H1 (cell line): ENCODE data around the gene CWH43. TPM values are rescaled to one million over a fixed set of nuclear protein-coding genes. Genes with fewer than 3 reads are reported as not detected.

Source experiments
- CTCF ChIA-PET: fragments of 300-600 bp; sonication (Branson Sonifier 250); formaldehyde crosslinking; loops from one replicate; lab custom pipeline; 2021; ENCODE audit not compliant: partially characterized antibody; lab: Charles Lee
- POLR2A ChIA-PET: fragments of 300-600 bp; sonication (Branson Sonifier 250); formaldehyde crosslinking; loops from one replicate; lab custom pipeline; 2021; ENCODE audit warnings: inconsistent platforms; ENCODE audit not compliant: partially characterized antibody; lab: Charles Lee
- DNase-seq, 2 experiments: peaks; one replicate each; pipeline versions ENCODE4 v3.0.0 to v3.0.0-alpha.2; 2010 to 2022; ENCODE audit warnings: low spot score in 2 of 2, low read depth in 1 of 2, mixed read lengths in 1 of 2
- FAIRE-seq: peaks from 2 replicates; lab custom pipeline; 2011; peaks lifted over from hg19 to GRCh38; lab: Jason Lieb, UNC
- H2AFZ ChIP-seq: 2 replicates; pipeline ENCODE4 v1.8.1; 2012; ENCODE audit warnings: low read length, inconsistent platforms
- H2AK5ac ChIP-seq: 2 replicates; pipeline ENCODE4 v1.6.1; 2013; ENCODE audit warnings: low read depth, low read length
- H2BK120ac ChIP-seq: replicated peaks from 2 replicates; pipeline ENCODE3; 2013; ENCODE audit warnings: low read depth, low read length, inconsistent platforms
- H2BK12ac ChIP-seq: 2 replicates; pipeline ENCODE4 v1.6.1; 2013; ENCODE audit warnings: low read depth, low read length
- H2BK15ac ChIP-seq: 2 replicates; pipeline ENCODE4 v1.6.1; 2013; ENCODE audit warnings: low read length
- H2BK20ac ChIP-seq: 2 replicates; pipeline ENCODE4 v1.6.1; 2013; ENCODE audit warnings: low read length
- H2BK5ac ChIP-seq: 2 replicates; pipeline ENCODE4 v1.6.1; 2013; ENCODE audit warnings: low read depth, low read length
- H3K14ac ChIP-seq: 2 replicates; pipeline ENCODE4 v1.6.1; 2013; ENCODE audit warnings: inconsistent platforms; ENCODE audit not compliant: insufficient read length
- H3K18ac ChIP-seq: 2 replicates; pipeline ENCODE4 v1.6.1; 2013; ENCODE audit warnings: low read length; ENCODE audit errors: extremely low read depth
- H3K23ac ChIP-seq: 2 replicates; pipeline ENCODE4 v1.6.1; 2013; ENCODE audit warnings: inconsistent platforms; ENCODE audit not compliant: insufficient read length
- H3K23me2 ChIP-seq: 2 replicates; pipeline ENCODE4 v1.6.1; 2013; ENCODE audit warnings: low read depth, low read length
- H3K27ac ChIP-seq: 2 replicates; pipeline ENCODE4 v1.6.1; 2011; ENCODE audit warnings: low read depth, low read length, inconsistent platforms
- H3K27me3 ChIP-seq, 4 experiments: replicated peaks in 1 of 4; 1 replicate in 1 of 4; 2 replicates in 3 of 4; pipeline versions ENCODE4 v1.6.1 to v1.8.1; 2011 to 2013; ENCODE audit warnings: low read length in 3 of 4, mild to moderate bottlenecking in 3 of 4, inconsistent platforms in 2 of 4, mixed read lengths in 2 of 4, moderate library complexity in 1 of 4; ENCODE audit not compliant: control insufficient read depth in 3 of 4, insufficient read depth in 3 of 4; ENCODE audit errors: extremely low read depth in 1 of 4
- H3K36me3 ChIP-seq, 4 experiments: 2 replicates each; pipeline versions ENCODE4 v1.6.1 to v1.8.1; 2011 to 2013; ENCODE audit warnings: mild to moderate bottlenecking in 4 of 4, low read length in 3 of 4, moderate library complexity in 2 of 4, control low read depth in 1 of 4, inconsistent platforms in 1 of 4; ENCODE audit not compliant: insufficient read depth in 4 of 4, control insufficient read depth in 2 of 4
- H3K4ac ChIP-seq: replicated peaks from 2 replicates; pipeline ENCODE3; 2013; ENCODE audit warnings: low read length, low read depth, mixed read lengths, inconsistent platforms; ENCODE audit not compliant: insufficient read length
- H3K4me1 ChIP-seq, 4 experiments: replicated peaks in 1 of 4; 1 replicate in 1 of 4; 2 replicates in 3 of 4; pipeline versions ENCODE4 v1.6.1 to v1.8.1; 2011 to 2013; ENCODE audit warnings: low read length in 3 of 4, inconsistent platforms in 2 of 4, mixed read lengths in 1 of 4; ENCODE audit not compliant: insufficient read depth in 4 of 4, control insufficient read depth in 3 of 4
- H3K4me2 ChIP-seq, 2 experiments: 2 replicates each; pipeline versions ENCODE4 v1.6.1 to v1.8.1; 2011 to 2013; ENCODE audit warnings: low read depth in 2 of 2, low read length in 2 of 2, control low read depth in 1 of 2, inconsistent platforms in 1 of 2, mild to moderate bottlenecking in 1 of 2; ENCODE audit not compliant: insufficient read depth in 1 of 2
- H3K4me3 ChIP-seq, 4 experiments: fragments of 200-600, 300-600 bp in 1 of 4; sonication (generic), shearing (Covaris generic), sonication (Bioruptor Twin) in 1 of 4; 2 replicates each; pipeline versions ENCODE4 v1.5.1 to v1.8.1; 2011 to 2016; ENCODE audit warnings: low read length in 4 of 4, low read depth in 3 of 4, control low read depth in 2 of 4, inconsistent platforms in 2 of 4, mild to moderate bottlenecking in 2 of 4, mixed read lengths in 1 of 4, moderate library complexity in 1 of 4; ENCODE audit not compliant: insufficient read depth in 2 of 4; ENCODE audit errors: extremely low read depth in 1 of 4
- H3K56ac ChIP-seq: replicated peaks from 2 replicates; pipeline ENCODE3; 2013; ENCODE audit warnings: low read depth, mild to moderate bottlenecking, mixed read lengths, low read length, inconsistent platforms; ENCODE audit not compliant: insufficient read length
- H3K79me1 ChIP-seq: 2 replicates; pipeline ENCODE4 v1.6.1; 2013; ENCODE audit warnings: low read depth, low read length, control low read depth
- H3K79me2 ChIP-seq, 2 experiments: 2 replicates each; pipeline versions ENCODE4 v1.6.1 to v1.8.1; 2012 to 2013; ENCODE audit warnings: low read length in 2 of 2, mild to moderate bottlenecking in 2 of 2, inconsistent platforms in 1 of 2; ENCODE audit not compliant: insufficient read depth in 2 of 2, control insufficient read depth in 1 of 2
- H3K9ac ChIP-seq, 4 experiments: replicated peaks in 1 of 4; 1 replicate in 1 of 4; 2 replicates in 3 of 4; pipeline versions ENCODE4 v1.6.1 to v1.8.1; 2011 to 2013; ENCODE audit warnings: low read depth in 3 of 4, low read length in 3 of 4, control low read depth in 2 of 4, mild to moderate bottlenecking in 2 of 4, moderate library complexity in 2 of 4, inconsistent platforms in 1 of 4; ENCODE audit errors: extremely low read depth in 1 of 4
- H3K9me3 ChIP-seq, 2 experiments: 2 replicates each; pipeline versions ENCODE4 v1.6.1 to v1.8.1; 2012 to 2013; ENCODE audit warnings: mild to moderate bottlenecking in 2 of 2, moderate library complexity in 2 of 2, control low read depth in 1 of 2, inconsistent platforms in 1 of 2, low read depth in 1 of 2, low read length in 1 of 2, mixed read lengths in 1 of 2; ENCODE audit not compliant: insufficient read depth in 2 of 2
- H4K20me1 ChIP-seq, 2 experiments: replicated peaks in 1 of 2; 2 replicates each; pipeline versions ENCODE3 to v1.8.1; 2011 to 2013; ENCODE audit warnings: inconsistent platforms in 2 of 2, low read length in 2 of 2, mild to moderate bottlenecking in 1 of 2; ENCODE audit not compliant: insufficient read depth in 2 of 2, control insufficient read depth in 1 of 2
- H4K5ac ChIP-seq: 2 replicates; pipeline ENCODE4 v1.6.1; 2013; ENCODE audit warnings: low read length, low read depth, mixed read lengths, inconsistent platforms; ENCODE audit not compliant: insufficient read length
- H4K8ac ChIP-seq: 2 replicates; pipeline ENCODE4 v1.8.0; 2013; ENCODE audit warnings: mild to moderate bottlenecking, moderate library complexity, low read length, inconsistent platforms; ENCODE audit not compliant: insufficient read depth; ENCODE audit errors: extremely low read depth
- H4K91ac ChIP-seq: replicated peaks from 2 replicates; pipeline ENCODE3; 2013; ENCODE audit warnings: low read length, mixed read lengths, inconsistent platforms; ENCODE audit not compliant: insufficient read length
- ATF2 ChIP-seq: IDR thresholded peaks from 2 replicates; pipeline ENCODE4 v1.6.1; 2012; ENCODE audit warnings: low read length, inconsistent platforms
- BCL11A ChIP-seq, 2 experiments: IDR thresholded peaks; one replicate each; pipeline ENCODE4 v1.6.1; 2011; ENCODE audit warnings: low read depth in 2 of 2, low read length in 2 of 2, mild to moderate bottlenecking in 2 of 2
- FOSL1 ChIP-seq: IDR thresholded peaks from 2 replicates; pipeline ENCODE4 v1.6.1; 2011; ENCODE audit warnings: mild to moderate bottlenecking, low read depth, low read length, moderate library complexity; ENCODE audit not compliant: insufficient read depth
- GTF2F1 ChIP-seq: IDR thresholded peaks from 2 replicates; pipeline ENCODE4 v1.6.1; 2012; ENCODE audit warnings: low read depth, low read length, improper control_type of control experiment, borderline replicate concordance
- MAFK ChIP-seq: IDR thresholded peaks from 2 replicates; pipeline ENCODE4 v1.6.1; 2012; ENCODE audit warnings: low read depth, mild to moderate bottlenecking, improper control_type of control experiment, low read length
- POLR2A ChIP-seq, 2 experiments: IDR thresholded peaks; 1 replicate in 1 of 2; 2 replicates in 1 of 2; pipeline ENCODE4 v1.6.1; 2011; ENCODE audit warnings: low read depth in 2 of 2, low read length in 2 of 2, mild to moderate bottlenecking in 2 of 2; ENCODE audit errors: control extremely low read depth in 1 of 2
- POU5F1 ChIP-seq: IDR thresholded peaks from 2 replicates; pipeline ENCODE4 v1.6.1; 2011; ENCODE audit warnings: low read depth, mild to moderate bottlenecking, low read length, moderate library complexity
- RNF2 ChIP-seq: fragments of 200-900, 300-1000 bp; sonication (generic); IDR thresholded peaks from 2 replicates; pipeline ENCODE4 v1.7.1; 2016; ENCODE audit warnings: borderline replicate concordance, low read depth, mild to moderate bottlenecking, antibody characterized with exemption, low read length; ENCODE audit not compliant: poor library complexity, severe bottlenecking; ENCODE audit errors: missing control alignments
- RXRA ChIP-seq: IDR thresholded peaks from 2 replicates; pipeline ENCODE4 v1.6.1; 2011; ENCODE audit warnings: low read depth, mild to moderate bottlenecking, low read length, moderate library complexity; ENCODE audit not compliant: insufficient read depth
- SP1 ChIP-seq: IDR thresholded peaks from 2 replicates; pipeline ENCODE4 v1.6.1; 2011; ENCODE audit warnings: low read depth, low read length
- TBP ChIP-seq: IDR thresholded peaks from 2 replicates; pipeline ENCODE4 v1.6.1; 2011; ENCODE audit warnings: low read depth, low read length, improper control_type of control experiment
- TCF12 ChIP-seq: IDR thresholded peaks from 2 replicates; pipeline ENCODE4 v1.6.1; 2011; ENCODE audit warnings: low read depth, mild to moderate bottlenecking, low read length
- YY1 ChIP-seq: IDR thresholded peaks from 2 replicates; pipeline ENCODE4 v1.6.1; 2011; ENCODE audit warnings: low read depth, mild to moderate bottlenecking, low read length
- ZNF274 ChIP-seq: IDR thresholded peaks from 2 replicates; pipeline ENCODE4 v1.7.0; 2012; ENCODE audit warnings: low read length, borderline replicate concordance; ENCODE audit errors: extremely low read depth
- polyA plus RNA-seq, 7 experiments: library from polyadenylated mRNA; depleted of rRNA in 3 of 7; stranded (reverse) in 5 of 7; unstranded in 2 of 7; fragments of >200 nt in 5 of 7; fragments of 200-250 nt in 2 of 7; gene quantifications; 1 replicate in 5 of 7; 2 replicates in 1 of 7; 4 replicates in 1 of 7; pipeline versions ENCODE4 v1.2.1 to v1.2.3, GENCODE V29; 2011 to 2013; ENCODE audit warnings: missing spikeins in 2 of 7, mixed read lengths in 2 of 7
- total RNA-seq: library from RNA; stranded (reverse); fragmentation: NEBNext Ultra II Directional; extraction: Animal tissue kit (Norgen Biotek cat#: 25700); gene quantifications from 2 replicates; pipeline ENCODE4 v1.2.1, GENCODE V29; 2021

Gene CWH43
- total and polyA plus RNA-seq, 2 of the 8 experiments (the other 6 are each of a cell fraction or from before 2014, with no cell fraction given): not detected

- H3K27me3 ChIP-seq: no peaks in the 10 kb centered on the region; a peak in 2 of 7 replicates
- no peak for DNase-seq
- no peak overlapping the region for H3K23ac ChIP-seq
- no peaks in the 10 kb centered on the region for H3K36me3 ChIP-seq
- no peak overlapping the region for H3K14ac ChIP-seq
- H3K56ac ChIP-seq: no peak overlapping the region
- H3K79me2 ChIP-seq: no peaks in the 10 kb centered on the region
- ChIA-PET CTCF (interaction anchor here (0.6 kb wide), 1 partner anchor 66 kb away, joined by 4 read pairs; no protein-coding TSS in a partner anchor), POLR2A (no interaction called here)
- H3K18ac ChIP-seq: no peak overlapping the region
- no peak overlapping the region for H3K4me2 ChIP-seq
- H3K4me1 ChIP-seq: peaks cover 0 to under 1% (median 0%) of the 10 kb centered on the region in 4 experiments; a peak in 1 of 7 replicates
- no peak overlapping the region for H2BK120ac ChIP-seq
- peak; percentile 36 for FAIRE-seq
- no peaks in the 10 kb centered on the region for H4K20me1 ChIP-seq
- no peaks in the 10 kb centered on the region for H3K23me2 ChIP-seq
- no peak overlapping the region for H3K9ac ChIP-seq
- H2AFZ ChIP-seq: no peak overlapping the region
- H3K4me3 ChIP-seq: no peak overlapping the region
- no peaks in the 10 kb centered on the region for H3K79me1 ChIP-seq
- no peak overlapping the region for H4K5ac ChIP-seq
- no peak overlapping the region for H3K4ac ChIP-seq
- H2BK20ac ChIP-seq: no peak overlapping the region
- H2BK5ac ChIP-seq: no peak overlapping the region
- H3K27ac ChIP-seq: no peak overlapping the region
- H3K9me3 ChIP-seq: peaks cover 3 to 5% of the 10 kb centered on the region in 2 experiments; a peak in 2 of 4 replicates
- H2AK5ac ChIP-seq: no peak overlapping the region
- H2BK15ac ChIP-seq: no peak overlapping the region
- H4K8ac ChIP-seq: no peak overlapping the region
- H2BK12ac ChIP-seq: no peak overlapping the region
- no peak overlapping the region for H4K91ac ChIP-seq
- TF ChIP-seq FOSL1: no peak
- TF ChIP-seq RNF2: no peak
- TF ChIP-seq SP1: no peak
- TF ChIP-seq MAFK: no peak
- TF ChIP-seq POLR2A (IDR thresholded peaks at IDR 0.05; ENCODE audit: control extremely low read depth in 1 of 2, low read depth in 2 of 2, low read length in 2 of 2): no peak
- TF ChIP-seq TCF12: no peak
- TF ChIP-seq YY1: no peak
- TF ChIP-seq GTF2F1: no peak
- TF ChIP-seq POU5F1: no peak
- no peak for TF ChIP-seq TBP
- no peak for TF ChIP-seq ATF2
- no peak for TF ChIP-seq RXRA
- no peak for TF ChIP-seq BCL11A (IDR thresholded peaks at IDR 0.05; ENCODE audit: low read depth in 2 of 2, low read length in 2 of 2)
- no peak for TF ChIP-seq ZNF274
Observed at GRCh38 chr4:48939785-48940184, 46.3 kb upstream of the CWH43 start.
